Ishikawa (cell line): Measurements from ENCODE around the gene ARSD.

ENCODE experiments used
- CEBPB ChIP-seq: IDR thresholded peaks from 2 replicates; pipeline ENCODE4 v1.6.1; 2012
- CREB1 ChIP-seq: IDR thresholded peaks from 2 replicates; pipeline ENCODE4 v1.6.1; 2012; ENCODE audit warnings: low read depth
- EGR1 ChIP-seq: IDR thresholded peaks from 2 replicates; pipeline ENCODE4 v1.6.1; 2012
- EP300 ChIP-seq: IDR thresholded peaks from 2 replicates; pipeline ENCODE4 v1.6.1; 2012; ENCODE audit warnings: borderline replicate concordance
- FOXM1 ChIP-seq: IDR thresholded peaks from 2 replicates; pipeline ENCODE4 v1.6.1; 2012; ENCODE audit warnings: low read depth, borderline replicate concordance
- NFIC ChIP-seq: IDR thresholded peaks from 2 replicates; pipeline ENCODE4 v1.6.1; 2012
- RAD21 ChIP-seq: IDR thresholded peaks from 2 replicates; pipeline ENCODE4 v1.6.1; 2012; ENCODE audit warnings: low read depth
- TAF1 ChIP-seq: IDR thresholded peaks from 2 replicates; pipeline ENCODE4 v1.6.1; 2012; ENCODE audit warnings: low read depth, mild to moderate bottlenecking
- TCF12 ChIP-seq: IDR thresholded peaks from 2 replicates; pipeline ENCODE4 v1.6.1; 2012; ENCODE audit warnings: low read depth
- TEAD4 ChIP-seq: IDR thresholded peaks from 2 replicates; pipeline ENCODE4 v1.6.1; 2012
- YY1 ChIP-seq: IDR thresholded peaks from 2 replicates; pipeline ENCODE4 v1.6.1; 2012; ENCODE audit warnings: low read depth
- ZBTB7A ChIP-seq: IDR thresholded peaks from 2 replicates; pipeline ENCODE4 v1.6.1; 2012; ENCODE audit warnings: low read depth
- TF ChIP-seq, protein P1 (sequence below): IDR thresholded peaks from 2 replicates; pipeline ENCODE4 v1.6.1; 2012
- TF ChIP-seq, protein P2 (sequence below): IDR thresholded peaks from 2 replicates; pipeline ENCODE4 v1.6.1; 2012
- TF ChIP-seq, protein P3 (sequence below): IDR thresholded peaks from 2 replicates; pipeline ENCODE4 v1.6.1; 2012; ENCODE audit warnings: low read depth, mild to moderate bottlenecking

The ARSD gene

DNA sequence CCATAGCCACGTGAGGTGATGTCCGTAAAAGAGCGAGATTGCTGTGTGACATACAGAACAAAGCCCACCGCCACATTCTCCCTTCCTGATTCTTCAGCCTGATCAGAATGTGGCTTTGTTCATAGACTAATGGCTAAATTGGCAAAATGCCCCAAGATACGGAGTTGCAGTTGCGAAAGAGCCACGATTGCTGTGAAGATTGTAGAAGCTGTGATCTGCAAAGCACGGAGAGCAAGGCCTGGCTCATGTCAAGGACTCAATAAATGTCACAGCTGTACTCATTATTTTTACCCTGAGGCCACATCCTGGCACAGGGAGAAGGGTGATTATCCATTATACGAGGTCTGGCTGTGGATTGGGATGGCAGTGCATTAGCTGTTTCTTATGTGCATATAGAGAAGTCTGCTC, 34.2 kb downstream of the ARSD start:
- TF ChIP-seq TAF1 (no peak), CEBPB (peak; percentile 64)

DNA sequence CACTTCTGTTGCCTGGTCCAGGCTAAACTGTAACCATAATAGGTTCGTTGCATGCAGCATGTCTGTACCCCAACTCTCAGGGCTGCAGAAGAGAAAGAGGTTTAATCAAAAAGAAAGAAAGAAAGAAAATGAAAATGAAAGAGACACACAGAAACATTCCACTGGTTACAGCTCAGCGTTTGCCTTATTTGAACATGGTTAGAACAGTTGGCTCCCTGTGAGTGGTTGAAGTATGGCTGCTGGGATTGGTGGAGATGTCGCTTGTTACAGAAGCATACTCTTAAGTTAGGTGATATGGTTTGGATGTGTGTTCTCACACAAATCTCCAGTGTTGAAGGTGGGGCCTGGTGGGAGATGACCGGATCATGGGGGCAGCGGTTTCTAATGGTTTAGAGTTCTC, 36.3 kb downstream of the ARSD start:
- TF ChIP-seq EP300 (no peak), RAD21 (no peak), YY1 (no peak), CREB1 (no peak), EGR1 (no peak), TCF12 (no peak)
- TF ChIP-seq, protein P1, sequence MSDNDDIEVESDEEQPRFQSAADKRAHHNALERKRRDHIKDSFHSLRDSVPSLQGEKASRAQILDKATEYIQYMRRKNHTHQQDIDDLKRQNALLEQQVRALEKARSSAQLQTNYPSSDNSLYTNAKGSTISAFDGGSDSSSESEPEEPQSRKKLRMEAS, result no peak

DNA sequence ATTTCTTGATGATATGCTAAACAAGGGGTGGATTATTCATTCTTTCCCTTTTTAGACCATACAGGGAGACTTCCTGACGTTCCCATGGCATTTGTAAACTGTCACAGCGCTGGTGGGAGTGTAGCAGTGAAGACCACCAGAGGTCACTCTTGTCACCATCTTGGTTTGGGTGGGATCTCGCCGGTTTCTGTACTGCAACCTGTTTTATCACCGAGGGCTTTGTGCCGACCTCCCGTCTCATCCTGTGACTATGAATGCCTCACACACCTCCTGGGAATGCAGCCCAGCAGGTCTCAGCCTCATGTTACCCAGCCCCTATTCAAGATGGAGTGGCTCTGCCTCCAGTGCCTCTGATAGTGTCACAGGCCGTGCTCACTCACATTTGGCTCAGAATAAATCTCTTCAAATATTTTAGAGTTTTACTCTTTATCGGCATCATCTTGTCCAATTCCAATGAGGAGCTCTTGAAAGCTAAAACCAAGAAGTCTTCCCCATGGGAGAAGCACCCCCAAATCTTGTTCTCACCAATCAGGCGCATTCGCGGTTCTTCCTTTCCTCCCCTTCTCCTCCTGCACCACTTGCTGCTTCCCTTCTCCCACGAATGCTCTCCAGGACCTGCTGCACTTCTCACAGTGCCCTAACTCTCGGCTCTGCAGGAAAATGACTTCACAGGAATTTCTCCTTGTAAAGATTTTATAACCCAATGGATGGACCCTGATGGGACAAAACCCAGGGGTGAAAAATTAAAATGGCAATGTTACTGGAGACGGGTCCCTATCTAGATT, 39.2 kb downstream of the ARSD start:
- TF ChIP-seq RAD21, result peak; percentile 15; the same call in 1 of the 2 replicates

DNA sequence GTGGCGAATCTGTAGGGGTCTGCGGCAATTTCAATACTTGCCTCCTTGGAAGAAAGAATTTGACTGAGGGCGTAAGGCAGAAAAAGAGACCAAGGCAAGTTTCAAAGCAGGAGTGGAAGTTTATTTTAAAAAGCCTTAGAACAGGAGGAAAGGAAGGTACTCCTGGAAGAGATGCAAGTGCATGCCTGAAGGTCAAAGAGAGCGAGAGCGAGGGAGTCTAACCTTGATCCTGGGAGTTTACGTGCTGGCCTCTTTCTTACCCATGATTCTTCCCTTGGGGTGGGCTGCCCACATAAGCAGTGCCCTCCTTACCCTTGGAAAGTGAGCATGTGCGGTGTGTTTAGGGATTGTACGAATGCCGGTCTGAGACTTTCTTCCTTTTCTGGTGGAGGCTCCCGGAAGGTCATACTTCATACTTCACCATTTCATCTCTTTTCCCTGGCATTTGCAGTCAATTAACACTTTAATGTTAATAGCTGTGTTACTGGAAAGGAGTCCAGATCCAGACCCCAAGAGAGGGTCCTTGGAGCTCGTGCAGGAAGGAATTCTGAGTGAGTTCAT, 40.0 kb downstream of the ARSD start:
- no peak for TF ChIP-seq RAD21

DNA sequence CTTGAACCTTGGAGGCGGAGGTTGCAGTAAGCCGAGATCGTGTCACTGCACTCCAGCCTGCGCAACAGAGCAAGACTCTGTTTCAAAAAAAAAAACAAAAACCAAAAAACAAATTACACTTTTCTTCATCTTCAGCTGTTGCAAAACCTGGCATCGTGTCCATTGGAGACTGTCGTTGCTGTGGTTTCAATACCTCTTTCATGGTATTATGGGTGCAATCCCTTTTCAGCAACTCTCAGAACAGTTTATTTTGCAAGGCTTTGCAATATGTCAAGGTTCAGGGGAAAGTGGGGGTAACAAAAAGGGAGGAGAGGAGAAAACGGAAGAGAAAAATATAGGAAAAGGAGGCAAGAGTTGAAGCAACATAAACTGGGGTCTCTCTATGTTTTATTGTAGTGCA, 40.8 kb downstream of the ARSD start:
- TF ChIP-seq TAF1 (no peak), ZBTB7A (no peak), EP300 (no peak), FOXM1 (no peak), YY1 (no peak), CEBPB (no peak), CREB1 (no peak), RAD21 (no peak), EGR1 (no peak), TEAD4 (no peak), NFIC (no peak), TCF12 (no peak)
- TF ChIP-seq, protein P1, result no peak
- TF ChIP-seq, protein P2, sequence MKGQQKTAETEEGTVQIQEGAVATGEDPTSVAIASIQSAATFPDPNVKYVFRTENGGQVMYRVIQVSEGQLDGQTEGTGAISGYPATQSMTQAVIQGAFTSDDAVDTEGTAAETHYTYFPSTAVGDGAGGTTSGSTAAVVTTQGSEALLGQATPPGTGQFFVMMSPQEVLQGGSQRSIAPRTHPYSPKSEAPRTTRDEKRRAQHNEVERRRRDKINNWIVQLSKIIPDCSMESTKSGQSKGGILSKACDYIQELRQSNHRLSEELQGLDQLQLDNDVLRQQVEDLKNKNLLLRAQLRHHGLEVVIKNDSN, result no peak
- TF ChIP-seq, protein P3, sequence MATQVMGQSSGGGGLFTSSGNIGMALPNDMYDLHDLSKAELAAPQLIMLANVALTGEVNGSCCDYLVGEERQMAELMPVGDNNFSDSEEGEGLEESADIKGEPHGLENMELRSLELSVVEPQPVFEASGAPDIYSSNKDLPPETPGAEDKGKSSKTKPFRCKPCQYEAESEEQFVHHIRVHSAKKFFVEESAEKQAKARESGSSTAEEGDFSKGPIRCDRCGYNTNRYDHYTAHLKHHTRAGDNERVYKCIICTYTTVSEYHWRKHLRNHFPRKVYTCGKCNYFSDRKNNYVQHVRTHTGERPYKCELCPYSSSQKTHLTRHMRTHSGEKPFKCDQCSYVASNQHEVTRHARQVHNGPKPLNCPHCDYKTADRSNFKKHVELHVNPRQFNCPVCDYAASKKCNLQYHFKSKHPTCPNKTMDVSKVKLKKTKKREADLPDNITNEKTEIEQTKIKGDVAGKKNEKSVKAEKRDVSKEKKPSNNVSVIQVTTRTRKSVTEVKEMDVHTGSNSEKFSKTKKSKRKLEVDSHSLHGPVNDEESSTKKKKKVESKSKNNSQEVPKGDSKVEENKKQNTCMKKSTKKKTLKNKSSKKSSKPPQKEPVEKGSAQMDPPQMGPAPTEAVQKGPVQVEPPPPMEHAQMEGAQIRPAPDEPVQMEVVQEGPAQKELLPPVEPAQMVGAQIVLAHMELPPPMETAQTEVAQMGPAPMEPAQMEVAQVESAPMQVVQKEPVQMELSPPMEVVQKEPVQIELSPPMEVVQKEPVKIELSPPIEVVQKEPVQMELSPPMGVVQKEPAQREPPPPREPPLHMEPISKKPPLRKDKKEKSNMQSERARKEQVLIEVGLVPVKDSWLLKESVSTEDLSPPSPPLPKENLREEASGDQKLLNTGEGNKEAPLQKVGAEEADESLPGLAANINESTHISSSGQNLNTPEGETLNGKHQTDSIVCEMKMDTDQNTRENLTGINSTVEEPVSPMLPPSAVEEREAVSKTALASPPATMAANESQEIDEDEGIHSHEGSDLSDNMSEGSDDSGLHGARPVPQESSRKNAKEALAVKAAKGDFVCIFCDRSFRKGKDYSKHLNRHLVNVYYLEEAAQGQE, result no peak

DNA sequence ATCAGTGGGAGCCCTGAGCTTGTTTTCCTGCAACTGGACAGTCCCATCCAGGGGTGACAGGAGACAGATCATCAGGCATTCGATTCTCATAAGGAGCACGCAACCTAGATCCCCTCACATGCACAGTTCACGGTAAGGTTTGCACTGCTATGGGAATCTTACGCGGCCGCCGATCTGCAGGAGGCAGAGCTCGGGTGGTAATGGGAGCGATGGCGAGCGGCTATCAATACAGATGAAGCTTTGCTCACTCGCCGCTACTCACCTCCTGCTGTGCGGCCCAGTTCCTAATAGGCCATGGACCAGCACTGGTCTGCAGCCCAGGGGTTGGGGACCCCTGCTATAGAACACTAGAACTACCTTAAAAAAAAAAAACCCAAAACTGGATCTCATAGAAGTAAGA, 45.4 kb downstream of the ARSD start:
- TF ChIP-seq ZBTB7A, result no peak
- TF ChIP-seq, protein P1, result no peak
- TF ChIP-seq EGR1, result no peak
- no peak for TF ChIP-seq RAD21
- TF ChIP-seq TCF12, result no peak
- TF ChIP-seq CEBPB, result no peak
- TF ChIP-seq TAF1, result no peak

DNA sequence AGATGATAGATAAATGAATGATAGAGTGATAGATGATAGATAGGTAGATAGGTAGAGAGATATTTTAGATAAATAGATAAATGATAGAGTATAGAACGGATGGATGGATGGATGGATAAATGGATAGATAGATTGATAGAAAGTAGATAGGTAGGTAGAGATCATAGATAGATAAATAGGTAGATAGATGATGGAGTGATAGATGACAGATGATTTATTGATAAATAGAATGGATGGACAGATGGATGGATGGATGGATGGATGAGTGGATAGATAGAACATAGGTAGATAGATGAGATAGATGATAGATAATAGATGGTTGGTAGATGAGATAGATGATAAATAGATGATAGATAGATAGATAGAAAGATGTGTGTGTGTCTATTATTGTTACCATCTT, 49.5 kb downstream of the ARSD start:
- TF ChIP-seq TEAD4, result no peak
- no peak for TF ChIP-seq ZBTB7A
- TF ChIP-seq EGR1, result no peak
- TF ChIP-seq YY1, result no peak
- TF ChIP-seq NFIC, result no peak
- TF ChIP-seq, protein P3, result no peak
- no peak for TF ChIP-seq CREB1
- no peak for TF ChIP-seq EP300
- TF ChIP-seq CEBPB, result no peak
- TF ChIP-seq TAF1, result no peak
- no peak for TF ChIP-seq TCF12
- TF ChIP-seq, protein P2, result no peak
- TF ChIP-seq, protein P1, result no peak
- TF ChIP-seq FOXM1, result no peak
- no peak for TF ChIP-seq RAD21
